A673 (cell line): ENCODE data around the gene SNAP47. TPM values are rescaled to one million over a fixed set of nuclear protein-coding genes. Genes with fewer than 3 reads are reported as not detected.

Source experiments
- BruUV-seq: library from RNA; stranded (reverse); fragments of 400-500 nt; replicated peaks from 2 replicates; lab custom pipeline; 2021; lab: Mats Ljungman, UMichigan
- CTCF ChIA-PET: fragments of 300-600 bp; sonication (Branson Sonifier 250); formaldehyde crosslinking; loops from one replicate; lab custom pipeline; 2022; ENCODE audit warnings: antibody characterized with exemption; lab: Charles Lee
- POLR2A ChIA-PET: fragments of 300-600 bp; sonication (Branson Sonifier 250); formaldehyde crosslinking; loops from one replicate; lab custom pipeline; 2022; ENCODE audit warnings: antibody characterized with exemption; ENCODE audit not compliant: low non-redundant PET; lab: Charles Lee
- DNase-seq: peaks from one replicate; pipeline ENCODE4 v3.0.0-alpha.2; 2015; ENCODE audit warnings: low spot score
- H3K27ac ChIP-seq: fragments of 200-600 bp; sonication (generic); 2 replicates; pipeline ENCODE4 v1.5.1; 2016; ENCODE audit warnings: mixed run types, low read depth, mild to moderate bottlenecking, mixed read lengths, antibody characterized with exemption, low read length; ENCODE audit not compliant: poor library complexity, severe bottlenecking
- H3K27me3 ChIP-seq: fragments of 200-600 bp; sonication (generic); replicated peaks from 2 replicates; pipeline ENCODE4 v1.6.1; 2017; ENCODE audit warnings: mixed run types, low read depth, mild to moderate bottlenecking, mixed read lengths, antibody characterized with exemption, low read length; ENCODE audit not compliant: insufficient read depth, poor library complexity
- H3K36me3 ChIP-seq: fragments of 200-600 bp; sonication (generic); 2 replicates; pipeline ENCODE4 v1.6.1; 2016; ENCODE audit warnings: mixed run types, mild to moderate bottlenecking, mixed read lengths, antibody characterized with exemption, low read length; ENCODE audit not compliant: insufficient read depth, poor library complexity, severe bottlenecking
- H3K4me1 ChIP-seq: fragments of 200-600 bp; sonication (generic); 2 replicates; pipeline ENCODE4 v1.6.1; 2017; ENCODE audit warnings: mixed run types, mild to moderate bottlenecking, mixed read lengths, antibody characterized with exemption, low read length; ENCODE audit not compliant: insufficient read depth, poor library complexity, severe bottlenecking
- H3K4me3 ChIP-seq: fragments of 200-600 bp; sonication (generic); 2 replicates; pipeline ENCODE4 v1.5.1; 2016; ENCODE audit warnings: low read depth, mixed run types, mild to moderate bottlenecking, mixed read lengths, low read length; ENCODE audit not compliant: poor library complexity, severe bottlenecking
- H3K9me3 ChIP-seq: fragments of 200-600 bp; sonication (generic); 2 replicates; pipeline ENCODE4 v1.6.1; 2016; ENCODE audit warnings: mixed run types, low read depth, mild to moderate bottlenecking, mixed read lengths, antibody characterized with exemption, low read length; ENCODE audit not compliant: poor library complexity, severe bottlenecking
- CTCF ChIP-seq: fragments of 300-800, 200-600 bp; sonication (generic); conservative IDR thresholded peaks from 2 replicates; pipeline ENCODE4 v1.5.1; 2017; ENCODE audit warnings: low read depth, mild to moderate bottlenecking, antibody characterized with exemption, low read length, moderate library complexity, mixed read lengths
- EZH2 ChIP-seq: fragments of 200-600 bp; sonication (generic); IDR thresholded peaks from 2 replicates; pipeline ENCODE4 v1.6.1; 2017; ENCODE audit warnings: borderline replicate concordance, low read depth, mild to moderate bottlenecking, mixed read lengths, antibody characterized with exemption, low read length; ENCODE audit not compliant: poor library complexity, severe bottlenecking
- intact Hi-C: fragments of 100-400 bp; cut with micrococcal nuclease; formaldehyde crosslinking; loops from one replicate; pipeline ENCODE4 v1.10.0; 2022; ENCODE audit not compliant: unreplicated experiment
- total RNA-seq: library from RNA; stranded (reverse); gene quantifications from 2 replicates; pipeline ENCODE4 v1.2.3, GENCODE V29; 2021

Gene SNAP47
- total RNA-seq, 1 experiment from 2014 or later = 36.4 TPM

- no peak for TF ChIP-seq CTCF
- TF ChIP-seq EZH2 = no peak
- no peaks in the 10 kb centered on the region for H3K4me1 ChIP-seq
- H3K9me3 ChIP-seq = no peaks in the 10 kb centered on the region
- no TSS peak for BruUV-seq
- POLR2A ChIA-PET = no interaction called here
- CTCF ChIA-PET = no interaction called here
- no peak overlapping the region for H3K27ac ChIP-seq
- no peak for DNase-seq
- no peak overlapping the region for H3K4me3 ChIP-seq
- intact Hi-C loops = loop anchor here (10.0 kb wide), 1 partner anchor 254 kb away; no protein-coding TSS in a partner anchor
- no peaks in the 10 kb centered on the region for H3K36me3 ChIP-seq
- no peaks in the 10 kb centered on the region for H3K27me3 ChIP-seq
Observed at GRCh38 chr1:227738820-227739219, 3.6 kb downstream of the SNAP47 start.

- no peaks in the 10 kb centered on the region for H3K9me3 ChIP-seq
- intact Hi-C loops = loop anchor here (10.0 kb wide), 1 partner anchor 255 kb away; no protein-coding TSS in a partner anchor
- H3K27ac ChIP-seq = no peak overlapping the region
- H3K27me3 ChIP-seq = no peaks in the 10 kb centered on the region
- no peak for DNase-seq
- ChIA-PET CTCF (no interaction called here), POLR2A (no interaction called here)
- no peak for TF ChIP-seq EZH2
- TF ChIP-seq CTCF = no peak
- H3K4me3 ChIP-seq = no peak overlapping the region
- no peaks in the 10 kb centered on the region for H3K36me3 ChIP-seq
- BruUV-seq = no TSS peak
- H3K4me1 ChIP-seq = no peaks in the 10 kb centered on the region
Observed at GRCh38 chr1:227739636-227740035, 4.4 kb downstream of the SNAP47 start.

- H3K27me3 ChIP-seq = no peaks in the 10 kb centered on the region
- intact Hi-C loops = no loop called here
- no peaks in the 10 kb centered on the region for H3K36me3 ChIP-seq
- BruUV-seq = no TSS peak
- H3K9me3 ChIP-seq = no peaks in the 10 kb centered on the region
- no peak for DNase-seq
- ChIA-PET POLR2A (no interaction called here), CTCF (no interaction called here)
- H3K27ac ChIP-seq = no peak overlapping the region
- no peaks in the 10 kb centered on the region for H3K4me1 ChIP-seq
- H3K4me3 ChIP-seq = no peak overlapping the region
- TF ChIP-seq EZH2 (no peak), CTCF (no peak)
Observed at GRCh38 chr1:227740401-227740960, 5.2 kb downstream of the SNAP47 start.
